GM21447 (cell line): ENCODE data around the gene IL17RB.

Experiments
- ATAC-seq: cut with Tn5 transposase; IDR thresholded peaks from one replicate; pipeline ENCODE4 v1.9.1; 2021; ENCODE audit not compliant: unreplicated experiment

Gene IL17RB

GRCh38 chr3:53846134-53846850 is at the start of gene IL17RB, which contains the start of gene CHDH:
TSS of gene IL17RB (plus strand) at chr3:53846568. CDS start at chr3:53846589, 21 bp downstream.
TSS of gene CHDH (minus strand) at chr3:53846419. CDS start at chr3:53824008, 22,411 bp downstream.
- ATAC-seq = no peak

GRCh38 chr3:53798144-53798543 is 48.2 kb upstream of the IL17RB start:
- ATAC-seq = no peak

GRCh38 chr3:53799338-53799865 is 47.0 kb upstream of the IL17RB start:
- no peak for ATAC-seq

GRCh38 chr3:53800041-53800906 is 46.1 kb upstream of the IL17RB start:
- ATAC-seq = no peak

GRCh38 chr3:53801319-53801718 is 45.0 kb upstream of the IL17RB start:
- no peak for ATAC-seq

GRCh38 chr3:53802256-53802880 is 44.0 kb upstream of the IL17RB start:
- ATAC-seq = no peak

- ATAC-seq = no peak
Measured at GRCh38 chr3:53803124-53803815, 43.1 kb upstream of the IL17RB start.

- ATAC-seq = no peak
Measured at GRCh38 chr3:53803816-53804695, 42.3 kb upstream of the IL17RB start.

GRCh38 chr3:53804697-53805462 is 41.5 kb upstream of the IL17RB start:
- peak; percentile 61 for ATAC-seq

- no peak for ATAC-seq
Measured at GRCh38 chr3:53805463-53806159, 40.8 kb upstream of the IL17RB start.

- peak; percentile 54 for ATAC-seq
Measured at GRCh38 chr3:53806182-53807116, 39.9 kb upstream of the IL17RB start.

- ATAC-seq = no peak
Measured at GRCh38 chr3:53807117-53807810, 39.1 kb upstream of the IL17RB start.

GRCh38 chr3:53808496-53808895 is 37.9 kb upstream of the IL17RB start:
- ATAC-seq = no peak

- no peak for ATAC-seq
Measured at GRCh38 chr3:53809267-53809666, 37.1 kb upstream of the IL17RB start.

- ATAC-seq = no peak
Measured at GRCh38 chr3:53809764-53810400, 36.5 kb upstream of the IL17RB start.
